T1000 (cell line): ENCODE data around the gene BDH1.
"Not testable (repeated sequence)": the region's sequence is repeated elsewhere in the genome, so short reads cannot be mapped to it uniquely, and the experiment has no call there.

Source experiments
- DNase-seq: peaks from one replicate; lab custom pipeline; 2025; ENCODE audit warnings: mixed read lengths; lab: John Stamatoyannopoulos, UW

Gene BDH1

DNA sequence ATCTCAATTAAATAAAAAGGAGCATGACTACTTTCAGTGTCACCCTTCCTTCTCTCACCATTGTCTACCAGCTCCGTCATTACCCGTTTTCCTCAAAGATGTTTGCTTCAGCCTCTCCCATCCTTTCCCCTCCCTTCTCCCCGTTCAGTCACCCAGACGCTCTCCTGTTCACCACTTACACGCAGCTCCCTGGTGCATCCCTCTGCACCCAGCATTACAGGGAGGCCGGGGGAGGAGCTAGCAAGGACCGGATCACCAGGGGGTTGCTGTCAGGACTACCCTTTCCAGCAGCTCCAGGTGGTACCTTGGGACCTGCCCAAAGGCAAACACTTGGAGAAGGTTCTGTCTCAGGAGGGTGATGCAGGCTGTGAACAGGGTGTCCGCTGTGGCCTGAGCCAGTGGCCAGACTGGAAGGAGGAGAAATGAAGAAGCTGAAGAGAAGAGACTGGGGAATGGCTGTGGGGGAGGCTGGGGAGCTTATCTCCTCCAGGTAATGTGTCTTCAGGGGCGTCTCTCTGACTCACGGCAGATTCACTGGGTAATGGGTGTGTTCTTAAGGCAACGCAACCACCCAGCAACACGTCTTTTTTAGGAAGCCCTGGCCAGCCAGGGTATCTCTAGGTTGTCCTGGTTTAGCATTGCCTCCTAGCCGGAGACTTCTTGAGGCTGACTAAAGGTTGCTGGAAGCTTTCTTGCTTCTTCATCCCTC, 21.8 kb upstream of the BDH1 start:
- DNase-seq: no peak

DNA sequence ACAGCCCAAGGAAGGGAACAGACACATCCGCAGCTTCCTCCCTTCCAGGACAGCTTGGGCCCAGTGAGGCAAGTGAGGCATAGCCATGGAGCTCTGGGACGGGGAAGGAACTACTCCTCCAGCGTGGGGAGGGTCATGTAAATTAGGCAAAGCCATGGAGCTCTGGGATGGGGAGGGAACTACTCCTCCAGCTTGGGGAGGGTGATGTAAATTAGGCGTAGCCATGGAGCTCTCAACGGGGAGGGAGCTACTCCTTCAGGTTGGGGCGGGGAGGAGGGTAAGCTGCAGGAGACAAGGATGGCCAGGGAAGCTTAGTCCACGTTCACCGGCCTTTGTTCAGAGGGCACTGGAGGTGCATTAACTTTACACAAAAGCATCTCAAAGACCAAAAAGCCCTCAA, 21.1 kb upstream of the BDH1 start:
- no peak for DNase-seq

DNA sequence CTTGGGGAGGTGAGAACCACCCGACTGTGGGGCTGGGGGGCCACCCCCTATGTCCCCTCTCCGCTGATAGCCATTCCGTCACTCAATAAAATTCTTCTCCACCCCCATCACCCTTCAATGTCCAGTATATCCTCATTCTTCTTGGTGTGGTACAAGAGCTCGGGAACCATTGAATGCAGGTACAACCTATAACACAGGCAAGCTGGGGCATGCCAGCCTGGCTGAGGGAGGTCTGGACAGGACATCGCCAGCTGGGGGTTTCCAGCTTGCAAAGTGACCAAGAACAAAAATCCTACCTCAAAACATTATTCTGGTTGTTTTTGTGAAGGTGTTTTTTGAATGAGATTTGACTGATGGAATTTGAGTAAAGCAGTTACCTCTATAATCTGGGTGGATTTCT, 19.6 kb upstream of the BDH1 start:
- no peak for DNase-seq

DNA sequence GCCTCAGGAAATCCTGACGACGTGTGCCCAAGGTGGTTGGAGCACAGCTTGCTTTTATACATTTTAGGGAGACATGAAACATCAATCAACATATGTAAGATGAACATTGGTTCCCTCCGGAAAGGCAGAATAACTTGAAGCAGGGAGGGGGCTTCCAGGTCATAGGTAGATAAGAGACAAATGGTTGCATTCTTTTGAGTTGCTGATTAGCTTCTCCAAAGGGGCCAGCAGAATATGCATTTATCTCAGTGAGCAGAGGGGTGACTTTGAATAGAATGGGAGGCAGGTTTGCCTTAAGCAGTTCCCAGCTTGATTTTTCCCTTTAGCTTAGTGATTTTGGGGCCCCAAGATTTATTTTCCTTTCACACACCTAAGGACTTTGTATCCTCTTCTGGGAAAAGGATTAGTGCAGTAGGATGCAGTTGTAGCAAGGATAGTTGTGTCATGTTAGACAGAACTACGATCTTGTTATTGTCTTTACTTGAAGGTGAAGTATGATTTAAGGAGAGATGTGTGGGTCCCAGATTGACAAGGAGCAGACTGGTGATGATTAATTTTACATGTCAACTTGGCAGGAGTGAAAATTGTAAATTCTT, 18.7 kb upstream of the BDH1 start:
- not testable (repeated sequence) for DNase-seq

DNA sequence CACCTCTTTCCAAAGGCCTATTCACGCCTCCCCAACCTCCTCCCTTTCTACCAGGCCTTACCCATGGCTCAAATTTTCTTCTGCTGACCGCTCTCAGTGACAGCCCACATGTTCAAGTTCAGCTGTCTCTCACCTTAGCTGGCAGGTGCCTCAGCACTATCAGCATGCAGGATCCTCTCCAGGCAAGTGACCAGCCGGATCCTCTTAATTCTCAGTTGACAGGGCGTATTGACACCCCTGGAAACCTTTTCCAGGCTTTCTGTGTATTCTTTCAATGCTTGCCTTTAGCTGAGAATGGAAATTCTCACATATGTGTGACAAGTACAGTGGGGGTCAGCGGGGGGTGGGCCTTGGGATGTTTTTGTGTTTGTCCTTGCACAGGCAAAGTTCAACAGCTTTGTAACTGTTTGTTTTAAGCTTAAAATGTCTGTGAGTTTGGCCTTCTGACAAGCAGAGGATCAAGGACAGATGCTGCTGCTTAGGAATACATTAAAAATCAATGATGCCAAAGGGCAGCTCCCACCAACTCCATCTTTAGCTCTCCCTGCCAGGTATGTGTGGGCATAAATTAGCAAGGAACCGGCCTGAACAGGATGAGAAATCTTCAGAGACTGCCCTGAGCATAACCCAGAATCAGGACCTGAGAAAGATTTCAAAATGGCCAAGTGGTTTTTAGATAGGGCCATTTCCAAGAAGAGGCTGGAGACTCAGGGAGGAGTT, 17.4 kb upstream of the BDH1 start:
- DNase-seq: no peak

DNA sequence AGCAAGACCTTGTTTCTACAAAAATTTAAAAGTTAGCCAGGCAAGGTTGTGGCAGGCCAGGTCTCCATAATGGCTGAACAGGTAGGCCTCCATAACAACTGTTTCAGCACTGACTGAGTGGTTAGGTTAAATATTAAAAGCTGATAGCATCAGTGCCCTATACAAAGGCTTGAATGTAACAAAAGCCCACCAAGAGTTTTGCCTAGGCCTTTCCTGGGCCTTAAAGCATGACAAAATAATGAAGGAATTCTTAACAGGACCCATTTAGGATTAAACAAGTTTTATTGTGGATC, 16.1 kb upstream of the BDH1 start:
- DNase-seq: not testable (repeated sequence)

DNA sequence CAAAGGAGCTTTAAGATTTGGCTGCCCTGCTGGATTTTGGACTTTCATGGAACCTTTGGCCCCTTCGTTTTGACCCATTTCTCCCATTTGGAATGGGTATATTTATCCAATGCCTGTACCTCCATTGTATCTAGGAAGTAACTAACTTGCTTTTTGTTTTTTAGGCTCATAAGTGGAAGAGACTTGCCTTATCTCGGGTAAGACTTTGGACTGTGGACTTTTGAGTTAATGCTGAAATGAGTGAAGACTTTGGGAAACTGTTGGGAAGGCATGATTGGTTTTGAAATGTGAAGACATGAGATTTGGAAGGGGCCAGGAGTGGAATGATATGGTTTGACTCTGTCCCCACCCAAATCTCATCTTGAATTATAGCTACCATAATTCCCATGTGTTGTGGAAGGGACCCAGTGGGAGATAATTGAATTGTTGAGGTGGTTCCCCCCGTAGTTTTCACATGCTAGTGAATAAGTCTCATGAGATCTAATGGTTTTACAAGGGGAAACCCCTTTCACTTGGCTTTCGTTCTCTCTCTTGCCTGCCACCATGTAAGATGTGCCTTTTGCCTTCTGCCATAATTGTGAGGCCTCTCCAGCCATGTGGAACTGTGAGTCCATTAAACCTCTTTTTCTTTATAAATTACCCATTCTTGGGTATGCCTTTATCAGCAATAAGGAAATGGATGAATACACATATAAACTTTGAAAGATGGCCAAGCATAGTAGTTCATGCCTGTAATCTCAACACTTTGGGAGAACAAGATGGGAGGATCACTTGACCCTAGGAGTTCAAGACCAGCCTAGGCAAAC, 15.5 kb upstream of the BDH1 start:
- not testable (repeated sequence) for DNase-seq

DNA sequence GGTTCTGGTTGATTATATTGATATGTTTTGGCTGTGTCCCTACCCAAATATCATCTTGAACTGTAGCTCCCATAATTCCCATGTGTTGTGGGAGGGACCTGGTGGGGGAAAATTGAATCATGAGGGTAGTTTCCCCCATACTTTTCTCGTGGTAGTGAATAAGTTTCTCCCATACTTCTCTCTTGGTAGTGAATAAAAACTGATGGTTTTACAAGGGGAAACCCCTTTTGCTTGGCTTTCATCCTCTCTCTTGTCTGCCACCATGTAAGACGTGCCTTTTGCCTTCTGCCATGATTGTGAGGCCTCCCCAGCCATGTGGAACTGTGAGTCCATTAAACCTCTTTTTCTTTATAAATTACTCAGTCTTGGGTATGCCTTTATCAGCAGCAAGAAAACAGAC, 13.7 kb upstream of the BDH1 start:
- DNase-seq: not testable (repeated sequence)

DNA sequence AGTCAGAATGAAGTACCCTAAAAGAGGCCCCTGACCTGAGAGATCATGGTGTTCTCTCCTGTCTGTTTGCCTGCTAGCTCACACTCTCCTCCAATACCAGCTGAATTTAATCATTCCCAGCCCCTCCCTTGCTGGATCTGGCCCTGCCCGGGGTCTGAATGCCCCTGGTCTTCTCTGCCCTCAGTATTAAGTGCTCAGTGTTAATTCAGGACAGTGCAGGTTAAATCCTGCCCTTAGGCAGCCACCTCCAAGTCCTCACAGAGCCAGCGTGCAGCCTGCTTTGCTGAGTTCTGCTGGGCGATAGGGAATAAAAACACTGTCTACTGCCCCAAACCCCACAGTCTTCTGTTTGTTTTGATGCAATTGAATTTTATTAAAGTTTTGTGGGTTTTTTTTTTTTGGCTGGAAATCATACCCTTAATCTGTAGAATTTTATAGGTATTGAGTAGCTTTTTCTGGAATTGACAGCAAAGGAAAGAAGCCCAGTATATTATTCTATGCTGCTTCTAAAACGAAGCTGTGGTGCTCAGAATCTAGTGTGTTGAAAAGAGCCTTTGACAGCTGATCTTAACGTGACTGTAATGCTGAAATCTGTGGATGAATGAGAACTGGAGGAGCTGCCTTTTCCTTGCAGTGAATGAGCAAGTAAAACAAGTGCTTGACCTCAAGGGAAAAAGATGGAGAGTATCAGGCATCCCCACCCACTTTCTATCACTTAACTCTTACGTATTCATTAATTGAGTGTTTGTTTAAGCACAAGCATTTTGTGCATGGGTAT, 12.3 kb upstream of the BDH1 start:
- no peak for DNase-seq

DNA sequence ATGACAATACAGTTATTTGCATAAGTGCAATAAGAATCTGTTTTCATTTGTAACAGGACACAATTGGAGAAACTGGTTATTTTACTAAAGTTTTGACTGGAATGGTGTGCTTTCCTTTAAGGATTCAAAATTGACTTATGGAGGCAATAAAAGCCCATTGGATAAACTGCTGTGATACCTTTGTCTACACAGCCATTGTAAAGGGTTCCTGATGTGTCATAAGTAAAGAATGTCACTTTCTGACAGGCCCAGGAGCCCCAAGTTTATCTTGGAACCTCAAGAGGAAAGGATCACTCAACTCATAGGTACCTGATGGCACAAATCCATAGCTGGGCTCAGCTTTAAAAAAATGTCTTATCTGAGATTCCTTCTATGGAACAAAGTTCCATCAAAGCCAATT, 10.4 kb upstream of the BDH1 start:
- DNase-seq: not testable (repeated sequence)

DNA sequence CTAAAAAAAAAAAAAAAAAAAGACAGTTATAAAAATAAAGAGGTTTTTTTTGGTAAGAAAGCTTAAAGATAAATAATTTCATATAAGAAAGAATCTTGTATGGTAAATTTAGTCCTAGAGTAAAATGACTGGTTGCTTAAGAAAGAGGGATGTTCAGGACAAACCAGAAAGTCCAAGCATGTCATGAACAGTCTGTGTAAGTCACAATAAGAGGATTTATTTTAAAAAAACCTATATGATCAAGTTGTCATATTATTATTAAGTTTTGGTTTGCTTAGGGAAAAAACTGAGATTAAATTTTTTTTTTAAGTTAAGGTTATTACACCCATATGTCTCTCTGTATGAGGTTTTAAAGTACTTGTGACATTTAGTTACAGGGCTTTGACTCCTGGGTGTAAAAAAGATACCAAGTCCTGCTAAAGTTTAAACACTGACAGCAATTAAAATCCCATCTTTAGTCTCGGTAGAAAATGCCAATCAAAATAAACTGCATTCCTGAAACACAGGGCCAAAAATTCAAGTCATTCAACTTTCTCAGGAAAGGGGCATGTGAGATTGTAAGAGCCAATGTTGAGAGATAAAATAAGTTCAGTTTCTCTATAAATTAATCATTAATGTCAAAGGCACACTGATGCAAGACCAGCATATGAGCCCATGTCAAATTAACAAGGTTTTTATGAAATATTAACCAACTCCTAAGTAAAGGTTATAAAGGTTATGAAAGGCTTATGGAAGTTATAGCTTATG, 8.5 kb upstream of the BDH1 start:
- DNase-seq: no peak

DNA sequence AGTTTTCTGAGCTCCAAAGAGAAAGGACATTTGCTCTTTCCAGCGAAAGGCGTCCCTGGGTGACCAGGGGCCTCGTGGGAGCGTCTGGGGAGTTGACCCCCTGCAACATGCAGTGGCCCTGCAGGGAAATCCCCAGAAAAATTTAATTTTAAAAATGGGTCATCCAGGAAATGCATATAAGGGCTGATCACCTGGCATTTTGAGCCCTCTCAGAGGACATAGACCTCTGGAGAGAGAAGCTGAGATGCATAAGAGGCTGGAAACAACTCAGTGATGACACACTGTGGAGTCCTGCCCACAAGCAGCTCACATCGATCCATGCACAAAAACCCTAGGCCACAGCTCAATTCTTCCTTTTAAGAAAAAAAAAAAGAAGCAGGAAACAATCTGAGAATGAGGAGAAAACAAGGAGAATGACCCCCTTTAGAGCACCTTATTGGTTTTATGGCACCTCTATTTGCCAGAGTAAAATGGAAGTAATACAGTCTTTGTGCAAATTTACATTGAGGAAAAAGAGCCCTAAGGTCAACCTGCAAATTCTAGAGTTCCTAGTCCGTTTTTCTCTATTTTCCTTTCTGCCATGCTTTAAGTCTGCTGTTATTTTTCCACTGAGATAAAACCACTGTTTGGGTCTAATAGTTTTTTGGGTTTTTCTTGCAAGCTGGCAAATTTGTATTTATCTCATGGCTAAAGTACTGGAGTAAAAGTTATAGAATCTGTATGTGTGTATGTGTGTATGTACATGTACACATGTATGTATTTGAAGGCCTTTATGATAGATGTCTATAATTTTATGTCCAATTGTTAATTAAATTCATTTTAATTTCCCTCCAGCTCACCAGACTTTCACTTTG, 6.9 kb upstream of the BDH1 start:
- DNase-seq: no peak

DNA sequence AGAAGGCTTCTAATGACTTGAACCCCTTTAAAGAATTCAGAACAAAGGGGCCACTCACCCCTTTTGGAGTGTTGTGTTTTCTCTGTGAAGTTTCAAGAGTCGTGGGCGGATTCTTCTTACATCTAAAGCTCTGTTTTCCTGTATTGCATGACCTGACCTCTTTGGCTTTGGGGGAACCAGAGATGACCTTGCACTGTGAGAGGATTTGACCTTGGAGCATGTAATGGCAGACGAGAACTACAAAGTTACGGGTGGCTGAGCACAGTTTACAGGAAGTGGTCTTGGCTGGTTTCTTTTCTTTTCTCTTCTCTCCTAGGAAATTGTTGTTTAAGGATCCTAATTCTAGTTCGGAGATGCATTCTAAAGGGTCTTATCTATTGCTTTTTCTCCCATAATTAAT, 6.2 kb upstream of the BDH1 start:
- no peak for DNase-seq

DNA sequence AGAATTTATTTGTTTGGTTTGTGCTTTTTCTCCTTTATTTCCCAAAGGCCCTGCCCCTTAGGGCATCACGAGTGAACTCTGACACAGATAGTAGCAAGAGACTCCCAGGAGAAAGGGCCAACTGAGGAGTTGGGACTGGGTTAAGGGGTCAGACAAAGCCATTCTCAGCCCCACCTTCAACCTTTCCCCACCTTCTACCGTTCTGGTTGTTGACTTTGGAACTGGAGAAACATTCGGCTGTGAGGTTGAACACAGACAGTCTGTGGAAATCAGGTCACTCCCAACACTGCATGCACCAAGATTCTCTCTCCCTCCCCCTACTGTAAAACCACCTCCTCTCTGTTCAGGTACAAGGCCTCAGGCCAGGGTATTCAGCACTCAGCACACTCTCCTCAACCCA, 3.9 kb upstream of the BDH1 start:
- no peak for DNase-seq

DNA sequence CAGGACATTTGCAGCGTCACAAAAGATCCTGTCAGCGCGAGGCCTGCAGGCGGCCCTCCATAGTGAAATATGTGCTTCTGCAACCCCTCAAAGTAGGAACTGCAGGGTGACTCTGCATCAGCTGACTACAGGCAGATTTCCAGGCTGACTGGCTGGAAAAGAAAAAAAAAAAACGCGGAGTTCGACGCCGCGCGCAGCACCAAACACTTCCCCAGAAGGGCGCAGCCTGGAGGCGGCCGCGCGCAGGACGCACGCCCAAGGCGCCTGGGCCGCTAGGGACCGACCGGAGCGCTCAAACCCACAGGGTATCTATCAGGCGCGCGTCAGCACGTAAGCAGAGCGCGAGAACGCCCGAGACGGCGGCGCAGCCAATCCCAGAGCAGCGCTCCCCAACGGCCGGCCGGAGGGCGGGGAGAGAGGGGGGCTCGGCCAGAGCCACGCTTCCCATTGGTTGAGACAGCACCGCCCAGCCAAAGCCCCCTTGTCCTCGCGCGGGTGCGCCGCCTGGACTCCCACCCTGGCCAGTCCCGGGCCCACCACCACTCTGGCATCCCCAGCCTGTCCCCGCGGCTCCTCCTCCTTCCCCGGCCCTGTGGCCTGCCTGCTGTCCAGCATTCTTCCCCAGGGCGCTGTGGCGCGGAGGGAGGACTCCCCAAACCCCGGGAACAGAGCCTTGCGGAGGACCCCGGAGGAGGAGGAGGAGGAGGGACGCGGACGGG, 1.0 kb downstream of the BDH1 start:
- DNase-seq: peak; percentile 82

DNA sequence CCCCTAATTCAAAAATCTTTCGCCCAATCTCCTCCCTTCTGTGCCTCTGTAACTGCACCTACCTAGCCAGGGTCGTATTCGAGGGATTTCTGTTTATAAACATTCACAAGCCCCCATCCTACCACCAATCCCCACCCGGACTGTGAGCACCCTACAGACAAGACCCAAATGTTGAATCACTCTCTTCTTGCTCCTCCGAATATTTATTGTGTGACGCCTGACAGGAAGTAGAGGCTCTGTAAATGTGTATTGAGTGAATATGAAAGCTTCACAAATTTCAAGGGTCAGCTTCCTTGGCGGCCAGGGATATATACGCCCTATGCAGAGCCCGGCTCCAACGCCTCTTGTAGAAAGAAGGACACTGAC, 1.6 kb downstream of the BDH1 start:
- DNase-seq: no peak

DNA sequence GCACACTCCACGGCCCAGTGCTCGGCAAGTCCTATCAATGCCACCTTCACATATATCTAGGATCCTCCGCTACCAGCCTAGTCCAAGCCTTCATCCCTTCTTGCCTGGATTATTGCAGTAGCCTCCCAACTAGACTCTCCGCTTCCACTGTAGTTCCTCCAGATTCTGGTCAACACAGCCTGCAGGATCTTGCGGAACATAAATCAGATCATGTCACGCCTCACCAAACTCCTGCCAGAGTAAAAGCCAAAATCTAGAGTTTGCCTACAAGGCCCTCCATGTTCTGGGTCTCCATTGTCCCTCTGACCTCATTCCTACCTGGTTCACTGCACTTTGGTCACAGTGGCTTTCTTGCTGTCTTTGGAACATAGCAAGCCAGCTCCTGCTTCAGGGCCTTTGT, 3.6 kb downstream of the BDH1 start:
- no peak for DNase-seq

DNA sequence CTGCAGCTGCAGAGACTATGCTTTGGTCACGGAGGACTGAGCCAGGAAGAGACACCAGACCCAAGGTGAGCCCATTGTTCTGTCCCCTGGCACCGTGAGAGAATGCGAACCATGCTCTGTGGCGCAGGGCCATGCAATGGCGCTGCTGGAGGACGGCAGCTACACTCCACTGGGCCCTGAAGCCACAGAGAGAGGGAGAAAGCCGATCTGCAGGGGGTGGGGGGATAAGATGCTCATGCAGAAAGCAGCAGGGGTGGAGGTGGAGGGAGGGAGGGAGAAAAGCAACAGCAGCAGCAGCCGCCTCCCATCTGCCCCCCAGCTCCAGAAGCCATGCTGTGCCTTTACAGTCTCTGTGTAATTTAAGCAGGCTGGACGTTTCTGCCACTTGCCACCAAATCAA, 5.3 kb downstream of the BDH1 start:
- DNase-seq: no peak

DNA sequence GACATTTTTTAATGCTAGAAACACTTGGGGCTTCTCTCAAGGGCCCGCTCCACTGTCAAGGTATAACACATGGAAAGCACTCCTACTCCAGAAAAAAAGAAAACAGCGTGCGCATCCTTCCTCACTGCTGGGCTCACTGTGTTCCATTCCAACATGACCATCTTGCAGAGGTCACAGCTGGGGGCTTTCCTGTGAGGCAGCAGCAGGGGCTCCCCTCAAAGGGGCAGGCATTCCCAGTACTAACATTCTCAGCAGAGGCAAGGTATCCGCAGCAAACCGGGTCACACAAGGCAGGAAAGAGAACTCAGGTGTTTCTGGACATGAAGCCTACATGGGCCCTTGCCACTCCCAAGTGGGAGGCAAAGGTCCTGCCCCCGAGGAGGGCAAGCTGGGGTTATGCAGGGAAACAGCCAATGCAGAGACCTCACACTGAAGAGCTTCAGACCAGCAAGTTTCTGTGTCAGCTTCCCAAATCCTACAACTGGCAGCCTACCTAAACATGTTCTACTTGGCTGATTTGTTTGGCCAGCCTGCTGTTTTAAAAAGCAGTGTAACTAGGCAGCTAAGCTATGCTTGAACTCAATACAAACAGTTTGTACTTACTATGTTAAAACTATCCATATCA, 6.4 kb downstream of the BDH1 start:
- no peak for DNase-seq
